NCI-H748 treated with DMSO at 0.1 percent for 48 hours (cell line): ENCODE data around the gene SIM1.

Experiments used
- DNase-seq: peaks from one replicate; lab custom pipeline; 2025; lab: John Stamatoyannopoulos, UW

The SIM1 gene

GRCh38 chr6:100353276-100354015 lies 111.3 kb downstream of the SIM1 start:
- DNase-seq: no peak

GRCh38 chr6:100350139-100350538 lies 114.6 kb downstream of the SIM1 start:
- DNase-seq: no peak

- DNase-seq: no peak
Measured at GRCh38 chr6:100349366-100349765, 115.4 kb downstream of the SIM1 start.

GRCh38 chr6:100347901-100348550 lies 116.7 kb downstream of the SIM1 start:
- DNase-seq: no peak

- no peak for DNase-seq
Measured at GRCh38 chr6:100346828-100347227, 117.9 kb downstream of the SIM1 start.

GRCh38 chr6:100346203-100346602 lies 118.5 kb downstream of the SIM1 start:
- DNase-seq: no peak

GRCh38 chr6:100344761-100345160 lies 120.0 kb downstream of the SIM1 start:
- no peak for DNase-seq

- no peak for DNase-seq
Measured at GRCh38 chr6:100344321-100344720, 120.4 kb downstream of the SIM1 start.

- DNase-seq: no peak
Measured at GRCh38 chr6:100343316-100344077, 121.2 kb downstream of the SIM1 start.

GRCh38 chr6:100342830-100343229 lies 121.9 kb downstream of the SIM1 start:
- DNase-seq: no peak

- no peak for DNase-seq
Measured at GRCh38 chr6:100339574-100340255, 125.0 kb downstream of the SIM1 start.

- DNase-seq: no peak
Measured at GRCh38 chr6:100338090-100338489, 126.6 kb downstream of the SIM1 start.

- no peak for DNase-seq
Measured at GRCh38 chr6:100336876-100337275, 127.8 kb downstream of the SIM1 start.

GRCh38 chr6:100335991-100336390 lies 128.7 kb downstream of the SIM1 start:
- DNase-seq: no peak
